Endothelial cell of umbilical vein (primary cell): ENCODE data around the gene GLI3. TPM values are rescaled to one million over a fixed set of nuclear protein-coding genes. Genes with fewer than 3 reads are reported as not detected.

Experiments used
- BruUV-seq: library from RNA; stranded (reverse); fragments of 400-500 nt; replicated peaks from 2 replicates; lab custom pipeline; 2021; lab: Mats Ljungman, UMichigan
- CTCF ChIA-PET: fragments of 300-600, 350-600 bp; sonication (Branson Sonifier 250); formaldehyde crosslinking; loops from one replicate; lab custom pipeline; 2021; ENCODE audit warnings: antibody characterized with exemption, inconsistent platforms; lab: Charles Lee
- POLR2A ChIA-PET: fragments of 300-600, 350-600 bp; sonication (Branson Sonifier 250); formaldehyde crosslinking; loops from one replicate; lab custom pipeline; 2021; ENCODE audit warnings: antibody characterized with exemption, inconsistent platforms; lab: Charles Lee
- DNase-seq: peaks from one replicate; pipeline ENCODE4 v3.0.0-alpha.2; 2011; ENCODE audit warnings: low read depth, low spot score
- FAIRE-seq: peaks from 2 replicates; lab custom pipeline; 2011; peaks lifted over from hg19 to GRCh38; lab: Jason Lieb, UNC
- H2AFZ ChIP-seq: 2 replicates; pipeline ENCODE4 v1.6.0; 2012; ENCODE audit warnings: low read depth, low read length, control low read depth, inconsistent platforms
- H3K27ac ChIP-seq: 2 replicates; pipeline ENCODE4 v1.5.1; 2011; ENCODE audit warnings: low read depth, mild to moderate bottlenecking, control low read depth, low read length, moderate library complexity; ENCODE audit not compliant: insufficient read depth
- H3K27me3 ChIP-seq, 2 experiments: 2 replicates each; pipeline versions ENCODE4 v1.6.0 to v1.6.1; 2011; ENCODE audit warnings: low read length in 2 of 2, mixed read lengths in 1 of 2; ENCODE audit not compliant: control insufficient read depth in 2 of 2, insufficient read depth in 2 of 2
- H3K36me3 ChIP-seq, 2 experiments: 2 replicates in 1 of 2; 3 replicates in 1 of 2; pipeline ENCODE4 v1.5.1; 2011; ENCODE audit warnings: low read length in 2 of 2, mild to moderate bottlenecking in 1 of 2, moderate library complexity in 1 of 2; ENCODE audit not compliant: control insufficient read depth in 2 of 2, insufficient read depth in 2 of 2; ENCODE audit errors: extremely low read depth in 1 of 2
- H3K4me1 ChIP-seq: 3 replicates; pipeline ENCODE4 v1.5.1; 2011; ENCODE audit warnings: mild to moderate bottlenecking, low read length; ENCODE audit not compliant: control insufficient read depth, insufficient read depth; ENCODE audit errors: extremely low read depth
- H3K4me2 ChIP-seq: 2 replicates; pipeline ENCODE4 v1.6.1; 2011; ENCODE audit warnings: low read length, control low read depth, mixed read lengths; ENCODE audit not compliant: insufficient read depth
- H3K4me3 ChIP-seq, 3 experiments: fragments of 200-600 bp in 1 of 3; sonication (generic), shearing (Covaris generic) in 1 of 3; replicated peaks in 1 of 3; 2 replicates each; pipeline ENCODE4 v1.5.1; 2011 to 2016; ENCODE audit warnings: control low read depth in 3 of 3, low read length in 3 of 3, mild to moderate bottlenecking in 2 of 3, inconsistent platforms in 1 of 3, low read depth in 1 of 3, moderate library complexity in 1 of 3; ENCODE audit not compliant: insufficient read depth in 1 of 3
- H3K79me2 ChIP-seq: 2 replicates; pipeline ENCODE4 v1.6.0; 2012; ENCODE audit warnings: low read length, inconsistent platforms; ENCODE audit not compliant: control insufficient read depth, insufficient read depth
- H3K9ac ChIP-seq: replicated peaks from 2 replicates; pipeline ENCODE3; 2011; ENCODE audit warnings: low read length, control low read depth; ENCODE audit not compliant: insufficient read depth; ENCODE audit errors: extremely low read depth
- H3K9me1 ChIP-seq: replicated peaks from 3 replicates; pipeline ENCODE4 v1.6.0; 2011; ENCODE audit warnings: mild to moderate bottlenecking, low read length; ENCODE audit not compliant: control insufficient read depth, insufficient read depth; ENCODE audit errors: extremely low read depth
- H3K9me3 ChIP-seq: replicated peaks from 2 replicates; pipeline ENCODE4 v1.5.1; 2012; ENCODE audit warnings: low read length, inconsistent platforms; ENCODE audit not compliant: control insufficient read depth, insufficient read depth
- H4K20me1 ChIP-seq: replicated peaks from 2 replicates; pipeline ENCODE3; 2011; ENCODE audit warnings: mild to moderate bottlenecking, low read length; ENCODE audit not compliant: control insufficient read depth, insufficient read depth; ENCODE audit errors: extremely low read depth
- CTCF ChIP-seq, 2 donors: IDR thresholded peaks; 1 replicate in 1 of 2; 2 replicates in 1 of 2; pipeline ENCODE4 v1.5.1; 2011; ENCODE audit warnings: low read length in 2 of 2, mild to moderate bottlenecking in 2 of 2, moderate library complexity in 2 of 2, control low read depth in 1 of 2, inconsistent platforms in 1 of 2, low read depth in 1 of 2; ENCODE audit not compliant: insufficient read depth in 1 of 2; ENCODE audit errors: extremely low read depth in 1 of 2
- EZH2 ChIP-seq: IDR thresholded peaks from 2 replicates; pipeline ENCODE4 v1.6.1; 2012; ENCODE audit warnings: borderline replicate concordance, low read depth, mild to moderate bottlenecking, moderate library complexity, low read length, inconsistent platforms; ENCODE audit not compliant: severe bottlenecking
- FOS ChIP-seq: IDR thresholded peaks from 2 replicates; pipeline ENCODE4 v1.6.1; 2011; ENCODE audit warnings: mild to moderate bottlenecking, low read length, moderate library complexity, borderline replicate concordance; ENCODE audit not compliant: insufficient read depth
- GATA2 ChIP-seq: IDR thresholded peaks from 2 replicates; pipeline ENCODE4 v1.7.0; 2011; ENCODE audit warnings: low read depth, mild to moderate bottlenecking, moderate library complexity, mixed read lengths, low read length; ENCODE audit not compliant: insufficient read length, insufficient read depth
- JUN ChIP-seq: IDR thresholded peaks from 2 replicates; pipeline ENCODE4 v1.6.1; 2011; ENCODE audit warnings: borderline replicate concordance, low read depth; ENCODE audit not compliant: insufficient read length, insufficient read depth
- MAX ChIP-seq: IDR thresholded peaks from 2 replicates; pipeline ENCODE4 v1.6.1; 2011; ENCODE audit not compliant: insufficient read depth, insufficient read length
- MYC ChIP-seq: IDR thresholded peaks from one replicate; pipeline ENCODE4 v1.6.1; 2011; ENCODE audit warnings: mild to moderate bottlenecking, low read depth, low read length
- POLR2A ChIP-seq: IDR thresholded peaks from 2 replicates; pipeline ENCODE4 v1.6.1; 2012; ENCODE audit warnings: low read depth, mild to moderate bottlenecking, control low read depth, low read length
- POLR2AphosphoS5 ChIP-seq: IDR thresholded peaks from 2 replicates; pipeline ENCODE4 v1.6.1; 2012; ENCODE audit warnings: low read depth, mild to moderate bottlenecking, control low read depth, low read length, moderate library complexity; ENCODE audit not compliant: insufficient read depth
- dilution Hi-C: fragments of 300-500 bp; cut with MboI; formaldehyde crosslinking; loops from one replicate; pipeline ENCODE4 v1.15.0; 2019; ENCODE audit warnings: low sequenced_read_pairs; ENCODE audit not compliant: extremely low pct_ligation_motif_present
- intact Hi-C: fragments of 100-400 bp; cut with micrococcal nuclease; formaldehyde crosslinking; loops from one replicate; pipeline ENCODE4 v1.10.0; 2022
- polyA plus RNA-seq, 4 experiments: library from polyadenylated mRNA; depleted of rRNA in 3 of 4; stranded (reverse) in 3 of 4; unstranded in 1 of 4; fragments of >200 nt; gene quantifications; 2 replicates each; pipeline versions ENCODE4 v1.2.1 to v1.2.3, GENCODE V29; 2011 to 2012; ENCODE audit warnings: missing spikeins in 1 of 4
- total RNA-seq: library from RNA; stranded (reverse); gene quantifications from 2 replicates; pipeline ENCODE4 v1.2.3, GENCODE V29; 2021

GLI3 gene
- total and polyA plus RNA-seq, 2 donors (not counting 3 experiments of a cell fraction or from before 2014, with no cell fraction given) = 6.0 to 24.9 TPM

GRCh38 chr7:42090806-42091205 lies 146.2 kb downstream of the GLI3 start:
- Histone ChIP-seq H3K4me2 (no peak overlapping the region), H2AFZ (no peak overlapping the region), H3K79me2 (no peaks in the 10 kb centered on the region), H3K36me3 (peaks cover 0 to 2% of the 10 kb centered on the region in 2 experiments), H3K9me1 (no peaks in the 10 kb centered on the region), H4K20me1 (no peaks in the 10 kb centered on the region), H3K9ac (no peak overlapping the region), H3K27ac (no peak overlapping the region), H3K27me3 (no peaks in the 10 kb centered on the region), H3K4me1 (no peaks in the 10 kb centered on the region), H3K4me3 (no peak overlapping the region), H3K9me3 (no peaks in the 10 kb centered on the region)
- ChIA-PET CTCF (interaction anchor here (0.9 kb wide), 1 partner anchor 12 kb away, joined by 3 read pairs; no protein-coding TSS in a partner anchor), POLR2A (no interaction called here)
- dilution Hi-C loops = no loop called here
- no TSS peak for BruUV-seq
- DNase-seq (no peak), FAIRE-seq (no peak)
- TF ChIP-seq EZH2 = no peak
- TF ChIP-seq CTCF (IDR thresholded peaks at IDR 0.05; ENCODE audit: extremely low read depth in 1 of 2, insufficient read depth in 1 of 2, low read depth in 1 of 2, low read length in 2 of 2) = no peak
- no peak for TF ChIP-seq JUN
- TF ChIP-seq FOS = no peak
- no peak for TF ChIP-seq MAX
- TF ChIP-seq POLR2AphosphoS5 = no peak
- TF ChIP-seq POLR2A = no peak
- no peak for TF ChIP-seq GATA2
- TF ChIP-seq MYC = no peak
- intact Hi-C loops = no loop called here
